Ovary (tissue), 9 donors: ENCODE results near the gene SAC3D1. TPM values are rescaled to one million over a fixed set of nuclear protein-coding genes. Genes with fewer than 3 reads are reported as not detected.

ENCODE experiments used
- DNase-seq, 5 donors: peaks; one replicate each; pipeline ENCODE4 v3.0.0-alpha.2; 2019 to 2020
- H3K27ac ChIP-seq, 2 donors: fragments of 200-600 bp; one replicate each; pipeline versions ENCODE4 v1.5.1 to v1.8.0; 2019 to 2022
- H3K27me3 ChIP-seq: fragments of 200-600 bp; one replicate; pipeline ENCODE4 v1.8.0; 2022
- H3K36me3 ChIP-seq: fragments of 200-600 bp; sonication (generic); one replicate; pipeline ENCODE4 v1.5.1; 2019
- H3K4me1 ChIP-seq: one replicate; pipeline ENCODE4 v1.8.1; 2013; ENCODE audit warnings: mild to moderate bottlenecking, moderate library complexity; ENCODE audit not compliant: insufficient read depth
- H3K4me3 ChIP-seq: fragments of 200-600 bp; sonication (generic); one replicate; pipeline ENCODE4 v1.5.1; 2017
- H3K9me3 ChIP-seq, 2 donors: fragments of 200-600 bp in 1 of 2; sonication (generic) in 1 of 2; one replicate each; pipeline versions ENCODE4 v1.5.1 to v1.8.1; 2013 to 2019; ENCODE audit warnings: mild to moderate bottlenecking in 1 of 2, moderate library complexity in 1 of 2
- EP300 ChIP-seq: sonication (generic); formaldehyde crosslinking; IDR thresholded peaks from one replicate; pipeline ENCODE4 v1.6.1; 2017; ENCODE audit warnings: antibody characterized with exemption
- POLR2A ChIP-seq: fragments of 450-650 bp; IDR thresholded peaks from one replicate; pipeline ENCODE4 v1.6.1; 2017; ENCODE audit warnings: antibody characterized with exemption, mild to moderate bottlenecking, moderate library complexity
- WGBS, 3 donors: extraction: QIAGEN DNeasy Blood & Tissue Kit in 1 of 3; methylation state at CpG; one replicate each; pipeline versions ENCODE4 v1.1.5 to v1.1.7; 2013 to 2017; 5-methylcytosine and 5-hydroxymethylcytosine counted together
- intact Hi-C, 4 donors: fragments of 100-400 bp; cut with DNase I; formaldehyde crosslinking; loops; one replicate each; pipeline versions ENCODE4 v1.11.0 to v1.15.1; 2022 to 2023
- polyA plus RNA-seq, 2 donors: library from polyadenylated mRNA; stranded (reverse); fragments of 200-250 nt in 1 of 2; fragments of 350-450 nt in 1 of 2; fragmentation: Illumina TruSeq in 1 of 2; extraction: RNeasy Lipid Tissue Mini Kit (QIAGEN cat#74804) in 1 of 2; gene quantifications; one replicate each; pipeline ENCODE4 v1.2.3, GENCODE V29; 2013 to 2014
- total RNA-seq, 7 donors: library from RNA; depleted of rRNA in 2 of 7; stranded (reverse); fragments of >200 nt in 2 of 7; fragmentation: NEBNext Ultra II Directional in 3 of 7; extraction: Animal tissue kit (Norgen Biotek cat#: 25700) in 3 of 7; gene quantifications; one replicate each; pipeline versions ENCODE4 v1.1.0 to v1.2.4, GENCODE V29; 2016 to 2023
- TF ChIP-seq, protein P1 (sequence below), 3 donors: fragments of 450-650 bp in 2 of 3; fragments of 200-600 bp in 1 of 3; IDR thresholded peaks; one replicate each; pipeline versions ENCODE4 v1.5.1 to v1.8.0; 2016 to 2022; ENCODE audit warnings: antibody characterized with exemption in 3 of 3, mild to moderate bottlenecking in 1 of 3
- donor health status: DM: no; HTN: no; CAD: no; lungs with moderate emphysema.
- donor health status: DM: no; HTN: no; CAD: no.
- donor health status: Bipolar disorder and iron deficiency.
- donor health status: DM: yes; HTN: yes; CAD: no.
- donor health status: DM: no; HTN: no; CAD: no.
- donor health status: DM: yes; HTN: yes; CAD: no.

The SAC3D1 gene
- total and polyA plus RNA-seq, 9 donors, result 1.1 to 11.6 (median 7.7) TPM

DNA sequence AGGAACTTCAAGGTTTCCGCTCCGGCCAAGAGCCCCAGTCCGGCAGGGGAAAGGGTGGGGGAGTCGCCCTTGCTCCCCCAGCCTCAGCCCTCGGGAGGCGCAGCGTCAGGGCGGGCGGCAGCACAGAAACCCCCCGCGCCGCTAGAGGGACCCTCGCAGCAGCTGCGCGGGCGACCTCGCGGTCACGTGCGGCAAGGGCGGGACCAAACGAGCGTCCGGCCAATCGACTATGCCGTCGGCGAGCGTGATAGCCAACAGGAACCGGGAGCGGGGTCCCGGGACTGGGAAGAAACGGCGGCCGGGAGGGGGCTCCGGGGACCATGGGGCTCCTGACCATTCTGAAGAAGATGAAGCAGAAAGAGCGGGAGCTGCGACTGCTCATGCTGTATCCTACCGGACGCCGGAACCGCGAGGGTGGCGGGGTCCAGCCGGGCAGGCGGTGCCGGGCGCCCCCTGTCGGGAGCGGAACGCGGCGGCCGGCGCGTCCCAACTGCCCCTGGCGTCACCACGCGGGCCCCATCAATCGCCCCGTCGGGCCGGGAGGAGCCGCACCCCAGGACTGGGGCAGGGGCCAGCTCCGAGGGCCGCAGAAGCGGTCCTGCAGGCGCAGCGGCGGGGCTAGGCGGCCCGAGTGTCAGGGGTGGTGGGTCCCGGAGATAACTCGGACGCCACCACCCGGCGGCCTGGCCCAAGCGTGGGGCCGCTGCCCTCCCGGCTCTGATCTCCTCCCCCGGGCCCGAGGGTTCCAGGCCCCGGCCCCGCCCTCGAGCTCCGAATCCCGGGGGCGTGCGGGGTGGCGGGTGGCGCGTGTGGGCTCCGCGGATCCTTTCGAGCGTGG lies 26.9 kb upstream of the SAC3D1 start, which contains the start of gene ARL2:
TSS of gene ARL2 (plus strand) at position 273 of the 838 bp plus-strand sequence. CDS start at position 321, 48 bp downstream.
- Histone ChIP-seq H3K36me3 (no peaks in the 10 kb centered on the region), H3K27me3 (no peaks in the 10 kb centered on the region), H3K4me1 (peaks cover 2% of the 10 kb centered on the region), H3K9me3 (no peaks in the 10 kb centered on the region), H3K27ac (peak within 1 kb of the TSS; percentile 94 to 99), H3K4me3 (peak within 1 kb of the TSS; percentile 56)
- intact Hi-C loops, result loop anchor here (1.0 to 10.0 kb wide), 8 partner anchors 73 to 169 kb away; partner anchors contain the start of genes CDC42BPG (in 3 of the 4), TM7SF2 (in 2 of the 4), ZNHIT2 (in 2 of the 4) and FAU (in 1 of the 4)
- TF ChIP-seq EP300 (no peak), POLR2A (peak; percentile 32)
- TF ChIP-seq, protein P1, sequence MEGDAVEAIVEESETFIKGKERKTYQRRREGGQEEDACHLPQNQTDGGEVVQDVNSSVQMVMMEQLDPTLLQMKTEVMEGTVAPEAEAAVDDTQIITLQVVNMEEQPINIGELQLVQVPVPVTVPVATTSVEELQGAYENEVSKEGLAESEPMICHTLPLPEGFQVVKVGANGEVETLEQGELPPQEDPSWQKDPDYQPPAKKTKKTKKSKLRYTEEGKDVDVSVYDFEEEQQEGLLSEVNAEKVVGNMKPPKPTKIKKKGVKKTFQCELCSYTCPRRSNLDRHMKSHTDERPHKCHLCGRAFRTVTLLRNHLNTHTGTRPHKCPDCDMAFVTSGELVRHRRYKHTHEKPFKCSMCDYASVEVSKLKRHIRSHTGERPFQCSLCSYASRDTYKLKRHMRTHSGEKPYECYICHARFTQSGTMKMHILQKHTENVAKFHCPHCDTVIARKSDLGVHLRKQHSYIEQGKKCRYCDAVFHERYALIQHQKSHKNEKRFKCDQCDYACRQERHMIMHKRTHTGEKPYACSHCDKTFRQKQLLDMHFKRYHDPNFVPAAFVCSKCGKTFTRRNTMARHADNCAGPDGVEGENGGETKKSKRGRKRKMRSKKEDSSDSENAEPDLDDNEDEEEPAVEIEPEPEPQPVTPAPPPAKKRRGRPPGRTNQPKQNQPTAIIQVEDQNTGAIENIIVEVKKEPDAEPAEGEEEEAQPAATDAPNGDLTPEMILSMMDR (IDR thresholded peaks at IDR 0.05), result peak; percentile 74 to 93 (median 83)
- peak; percentile 92 to 95 (median 93) for DNase-seq
- WGBS, 3 donors, result 1 to 2% (median 1%) methylated on average over 70 to 96 of the region's 96 CpGs

- TF ChIP-seq EP300, result no peak
- TF ChIP-seq POLR2A, result no peak
- TF ChIP-seq, protein P1 (IDR thresholded peaks at IDR 0.05), result no peak
Observed at GRCh38 chr11:65014726-65015227, 26.2 kb upstream of the SAC3D1 start.

GRCh38 chr11:65016705-65017104 lies 24.3 kb upstream of the SAC3D1 start:
- intact Hi-C loops, result loop anchor here in 3 of 4 donors (5.0 to 10.0 kb wide), 3 partner anchors 81 to 172 kb away; partner anchors contain the start of genes CDC42BPG (in 3 of the 3), TM7SF2 (in 1 of the 3), VPS51 (in 1 of the 3) and ZNHIT2 (in 1 of the 3)
- WGBS, 3 donors, result 76 to 84% (median 77%) methylated on average over 4 of the region's 4 CpGs

More at GRCh38 chr11:65014726-65015227, 26.2 kb upstream of the SAC3D1 start:
- no peaks in the 10 kb centered on the region for H3K27me3 ChIP-seq
- H3K4me1 ChIP-seq, result peaks cover 2% of the 10 kb centered on the region
- peak overlapping the region; percentile 56 for H3K4me3 ChIP-seq
- peak overlapping the region; percentile 94 to 99 for H3K27ac ChIP-seq
- no peaks in the 10 kb centered on the region for H3K36me3 ChIP-seq
- WGBS, 3 donors, result 27 to 31% (median 29%) methylated on average over 23 of the region's 23 CpGs
- intact Hi-C loops, result loop anchor here (5.0 to 10.0 kb wide), 7 partner anchors 73 to 170 kb away; partner anchors contain the start of genes CDC42BPG (in 3 of the 4), TM7SF2 (in 2 of the 4), VPS51 (in 2 of the 4) and ZNHIT2 (in 2 of the 4)
- no peak for DNase-seq
- no peaks in the 10 kb centered on the region for H3K9me3 ChIP-seq

DNA sequence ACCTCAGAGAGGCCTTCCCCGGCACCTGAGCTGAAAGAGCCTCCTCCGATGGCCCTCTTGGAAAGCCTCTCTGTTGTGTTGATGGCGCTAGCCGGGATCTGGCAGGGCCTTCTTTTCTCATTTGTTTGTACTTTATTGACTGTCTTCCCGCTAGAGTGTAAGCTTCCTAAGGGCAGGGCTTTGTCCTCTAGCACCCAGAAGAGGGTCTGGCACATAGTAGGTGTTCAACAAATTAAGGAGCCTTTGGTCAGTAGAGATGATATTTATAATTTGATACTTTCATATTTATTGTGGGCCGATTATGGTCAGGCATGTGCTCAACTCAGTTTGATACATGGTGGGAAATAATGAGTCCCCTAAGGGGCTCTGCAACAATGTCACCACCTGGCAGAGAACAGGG lies 23.1 kb upstream of the SAC3D1 start:
- no peak for DNase-seq
- intact Hi-C loops, result loop anchor here in 3 of 4 donors (5.0 to 10.0 kb wide), 3 partner anchors 79 to 173 kb away; partner anchors contain the start of genes CDC42BPG (in 3 of the 3), TM7SF2 (in 1 of the 3), VPS51 (in 1 of the 3) and ZNHIT2 (in 1 of the 3)
- no peaks in the 10 kb centered on the region for H3K36me3 ChIP-seq
- no peaks in the 10 kb centered on the region for H3K27me3 ChIP-seq
- WGBS, 3 donors, result 95 to 96% (median 96%) methylated on average over 6 of the region's 6 CpGs
- peaks cover 2% of the 10 kb centered on the region for H3K4me1 ChIP-seq
- TF ChIP-seq EP300 (no peak), POLR2A (no peak)
- TF ChIP-seq, protein P1 (IDR thresholded peaks at IDR 0.05), result no peak
- no peak overlapping the region for H3K27ac ChIP-seq
- H3K9me3 ChIP-seq, result no peaks in the 10 kb centered on the region
- H3K4me3 ChIP-seq, result no peak overlapping the region

More at GRCh38 chr11:65016705-65017104, 24.3 kb upstream of the SAC3D1 start:
- Histone ChIP-seq H3K27me3 (no peaks in the 10 kb centered on the region), H3K27ac (no peak overlapping the region), H3K9me3 (no peaks in the 10 kb centered on the region), H3K4me1 (peaks cover 2% of the 10 kb centered on the region), H3K36me3 (no peaks in the 10 kb centered on the region), H3K4me3 (no peak overlapping the region)
- TF ChIP-seq, protein P1 (IDR thresholded peaks at IDR 0.05), result no peak
- TF ChIP-seq POLR2A (no peak), EP300 (no peak)
- no peak for DNase-seq
